ENCODE results near the gene ADAMTSL3. TPM values are rescaled to one million over a fixed set of nuclear protein-coding genes. Genes with fewer than 3 reads are reported as not detected.

Gene ADAMTSL3
- total and polyA plus RNA-seq, 2 of the 8 experiments (the other 6 are each of a cell fraction or from before 2014, with no cell fraction given): 0.35 to 1.4 TPM

GRCh38 chr15:83893308-83893707 is 239.4 kb downstream of the ADAMTSL3 start:
- Histone ChIP-seq H3K36me3 (ENCODE audit: control insufficient read depth in 2 of 4, insufficient read depth in 4 of 4, low read length in 3 of 4) (no peaks in the 10 kb centered on the region), H4K8ac (ENCODE audit: extremely low read depth, insufficient read depth, low read length) (no peak overlapping the region), H3K4me3 (ENCODE audit: extremely low read depth in 1 of 4, insufficient read depth in 2 of 4, low read depth in 3 of 4, low read length in 4 of 4) (no peak overlapping the region), H2BK12ac (ENCODE audit: low read depth, low read length) (no peak overlapping the region), H3K27me3 (replicated peaks in 1 of 4; ENCODE audit: control insufficient read depth in 3 of 4, extremely low read depth in 1 of 4, insufficient read depth in 3 of 4, low read length in 3 of 4) (no peaks in the 10 kb centered on the region), H3K56ac (replicated peaks; ENCODE audit: insufficient read length, low read depth, low read length) (no peak overlapping the region), H3K4ac (replicated peaks; ENCODE audit: insufficient read length, low read depth, low read length) (no peak overlapping the region), H3K14ac (ENCODE audit: insufficient read length) (no peak overlapping the region), H3K4me2 (ENCODE audit: insufficient read depth in 1 of 2, low read depth in 2 of 2, low read length in 2 of 2) (no peak overlapping the region), H3K4me1 (replicated peaks in 1 of 4; ENCODE audit: control insufficient read depth in 3 of 4, insufficient read depth in 4 of 4, low read length in 3 of 4) (no peaks in the 10 kb centered on the region), H3K9ac (replicated peaks in 1 of 4; ENCODE audit: extremely low read depth in 1 of 4, low read depth in 3 of 4, low read length in 3 of 4) (no peak overlapping the region), H3K9me3 (ENCODE audit: insufficient read depth in 2 of 2, low read depth in 1 of 2, low read length in 1 of 2) (no peaks in the 10 kb centered on the region), H2AK5ac (ENCODE audit: low read depth, low read length) (no peak overlapping the region), H2BK20ac (ENCODE audit: low read length) (no peak overlapping the region), H3K79me1 (ENCODE audit: low read depth, low read length) (no peaks in the 10 kb centered on the region), H2BK5ac (ENCODE audit: low read depth, low read length) (no peak overlapping the region), H3K23me2 (ENCODE audit: low read depth, low read length) (no peaks in the 10 kb centered on the region), H3K27ac (ENCODE audit: low read depth, low read length) (no peak overlapping the region), H4K20me1 (replicated peaks in 1 of 2; ENCODE audit: control insufficient read depth in 1 of 2, insufficient read depth in 2 of 2, low read length in 2 of 2) (no peaks in the 10 kb centered on the region), H3K23ac (ENCODE audit: insufficient read length) (no peak overlapping the region), H4K5ac (ENCODE audit: insufficient read length, low read depth, low read length) (no peak overlapping the region), H3K18ac (ENCODE audit: extremely low read depth, low read length) (no peak overlapping the region), H2AFZ (ENCODE audit: low read length) (no peak overlapping the region), H3K79me2 (ENCODE audit: control insufficient read depth in 1 of 2, insufficient read depth in 2 of 2, low read length in 2 of 2) (no peaks in the 10 kb centered on the region), H2BK120ac (replicated peaks; ENCODE audit: low read depth, low read length) (no peak overlapping the region), H2BK15ac (ENCODE audit: low read length) (no peak overlapping the region), H4K91ac (replicated peaks; ENCODE audit: insufficient read length, low read length) (no peak overlapping the region)
- FAIRE-seq (no peak), DNase-seq (ENCODE audit: low read depth in 1 of 2, low spot score in 2 of 2) (no peak)
- POLR2A ChIA-PET (ENCODE audit: partially characterized antibody): no interaction called here
- CTCF ChIA-PET (ENCODE audit: partially characterized antibody): interaction anchor here (0.7 kb wide), 2 partner anchors 137 to 236 kb away, joined by 3 read pairs; no protein-coding TSS in a partner anchor
- TF ChIP-seq TAF7 (optimal IDR thresholded peaks at IDR 0.05; ENCODE audit: borderline replicate concordance, low read depth, low read length) (no peak), KDM4A (IDR thresholded peaks at IDR 0.05; ENCODE audit: low read depth, low read length, severe bottlenecking) (no peak), E2F6 (IDR thresholded peaks at IDR 0.05) (no peak), JUN (IDR thresholded peaks at IDR 0.05; ENCODE audit: low read depth, low read length) (no peak)
- 82% methylated on average over 3 of the region's 3 CpGs; no CpG with 5 or more reads in 1 of the 2 experiments for WGBS, 2 experiments (ENCODE audit: extremely low coverage in 1 of 2, insufficient coverage in 1 of 2, insufficient read length in 1 of 2, insufficient replicate concordance in 2 of 2, low coverage in 1 of 2, low lambda C conversion rate in 2 of 2, missing lambda C conversion rate in 1 of 2)
